EL (cell line): ENCODE measurements around the gene TRIM43.
"Not testable (repeated sequence)": the region's sequence is repeated elsewhere in the genome, so short reads cannot be mapped to it uniquely, and the experiment has no call there.

ENCODE experiments used
- DNase-seq: peaks from one replicate; pipeline ENCODE4 v3.0.0-alpha.2; 2016

TRIM43 gene

DNA sequence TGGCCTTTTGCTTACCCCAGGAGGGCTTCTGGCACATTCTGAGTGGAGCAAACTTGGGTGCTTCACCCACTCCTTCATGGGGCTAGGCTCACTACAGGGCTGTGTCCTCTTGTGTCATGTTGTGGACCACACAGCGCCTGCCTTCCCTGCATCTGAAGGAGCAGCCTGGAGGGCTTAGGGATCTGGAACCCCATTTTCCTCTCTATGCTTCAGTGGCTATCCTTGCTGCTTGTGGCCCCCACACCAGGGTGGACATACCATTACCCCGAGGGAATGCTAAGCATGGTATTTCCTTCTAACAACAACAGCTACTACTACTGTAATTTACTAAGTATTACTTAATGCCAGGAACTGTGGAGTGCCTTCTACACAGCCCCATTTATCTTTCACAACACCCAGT lies 50.6 kb downstream of the TRIM43 start:
- DNase-seq, result peak; percentile 28

- DNase-seq, result not testable (repeated sequence)
Observed at GRCh38 chr2:95642951-95643350, 51.1 kb downstream of the TRIM43 start.

DNA sequence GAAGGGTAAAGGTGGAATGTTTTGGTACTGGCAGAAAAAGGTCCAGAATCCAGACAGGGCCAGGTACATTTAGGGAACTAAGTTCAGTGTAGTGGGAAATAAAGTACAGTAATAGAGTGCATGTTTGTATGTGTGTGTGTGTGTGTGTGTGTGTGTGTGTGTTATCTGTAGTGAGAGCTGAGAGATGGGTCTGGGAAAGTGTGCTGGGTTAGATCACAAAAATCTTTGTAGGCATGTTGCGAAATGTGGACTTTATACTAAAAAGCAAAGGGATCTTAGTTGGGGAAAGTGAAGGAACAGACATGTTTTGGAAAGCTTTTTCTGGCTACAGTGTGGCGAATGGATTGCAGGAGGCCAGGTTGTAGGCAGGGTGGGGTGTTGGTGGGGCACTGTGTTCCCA lies 53.5 kb downstream of the TRIM43 start:
- not testable (repeated sequence) for DNase-seq

- DNase-seq, result not testable (repeated sequence)
Observed at GRCh38 chr2:95646274-95646994, 54.6 kb downstream of the TRIM43 start.

GRCh38 chr2:95648894-95649544 lies 57.2 kb downstream of the TRIM43 start:
- DNase-seq, result not testable (repeated sequence)
